HEK293 (cell line): ENCODE data around the gene UBE3C.

Source experiments
- CTCF ChIA-PET: fragments of 350-600 bp; formaldehyde crosslinking; extraction: SDS; loops from one replicate; lab custom pipeline; 2021; ENCODE audit warnings: antibody characterized with exemption; lab: Yijun Ruan, JAX
- POLR2A ChIA-PET: fragments of 300-600 bp; formaldehyde crosslinking; extraction: SDS; loops from one replicate; lab custom pipeline; 2020; ENCODE audit warnings: antibody characterized with exemption, inconsistent platforms; lab: Yijun Ruan, JAX
- H3K27ac ChIP-seq: fragments of 200-500 bp; sonication (Bioruptor generic); 2 replicates; pipeline ENCODE4 v1.5.1; 2014; ENCODE audit warnings: low read depth, low read length, control low read depth, inconsistent platforms; ENCODE audit errors: extremely low read depth
- H3K36me3 ChIP-seq, 2 experiments: fragments of 200-500 bp in 1 of 2; sonication (Bioruptor generic) in 1 of 2; 1 replicate in 1 of 2; 2 replicates in 1 of 2; pipeline ENCODE4 v1.5.1; 2014 to 2017; ENCODE audit warnings: inconsistent platforms in 2 of 2, low read length in 2 of 2; ENCODE audit not compliant: control insufficient read depth in 2 of 2, insufficient read depth in 1 of 2
- H3K4me1 ChIP-seq: fragments of 200-500 bp; sonication (Bioruptor generic); 2 replicates; pipeline ENCODE4 v1.5.1; 2014; ENCODE audit warnings: mild to moderate bottlenecking, low read length, inconsistent platforms; ENCODE audit not compliant: control insufficient read depth, insufficient read depth
- H3K4me3 ChIP-seq: 2 replicates; pipeline ENCODE4 v1.5.1; 2011; ENCODE audit warnings: low read depth, mild to moderate bottlenecking, control low read depth, low read length, moderate library complexity
- H3K9me3 ChIP-seq: fragments of 200-500 bp; sonication (Bioruptor generic); 2 replicates; pipeline ENCODE4 v1.5.1; 2014; ENCODE audit warnings: low read depth, low read length, inconsistent platforms; ENCODE audit not compliant: control insufficient read depth, insufficient read depth
- GLI2 ChIP-seq: fragments of 450-650 bp; formaldehyde crosslinking; IDR thresholded peaks from 2 replicates; pipeline ENCODE4; 2017; ENCODE audit warnings: missing biosample characterization, missing genetic modification characterization, low read depth, borderline replicate concordance
- RBAK ChIP-seq: fragments of 450-650 bp; formaldehyde crosslinking; IDR thresholded peaks from 2 replicates; pipeline ENCODE4 v1.5.1; 2016; ENCODE audit warnings: missing biosample characterization, missing genetic modification characterization
- REPIN1 ChIP-seq: fragments of 450-650 bp; formaldehyde crosslinking; IDR thresholded peaks from 2 replicates; pipeline ENCODE4 v1.5.1; 2017; ENCODE audit warnings: missing biosample characterization, missing genetic modification characterization, low read depth
- SETDB1 ChIP-seq: IDR thresholded peaks from one replicate; pipeline ENCODE4 v1.6.1; 2017; ENCODE audit warnings: mild to moderate bottlenecking, low read length, moderate library complexity, mixed read lengths; ENCODE audit not compliant: insufficient read length
- TRIM28 ChIP-seq: IDR thresholded peaks from 2 replicates; pipeline ENCODE4 v1.6.1; 2011; ENCODE audit warnings: low read length, control low read depth, borderline replicate concordance
- ZFP69B ChIP-seq: fragments of 450-650 bp; formaldehyde crosslinking; IDR thresholded peaks from 2 replicates; pipeline ENCODE4 v1.5.1; 2016; ENCODE audit warnings: missing biosample characterization, missing genetic modification characterization
- ZIC2 ChIP-seq: fragments of 450-650 bp; formaldehyde crosslinking; IDR thresholded peaks from 2 replicates; pipeline ENCODE4 v1.5.1; 2016; ENCODE audit warnings: missing biosample characterization, missing genetic modification characterization
- ZNF112 ChIP-seq: fragments of 450-650 bp; formaldehyde crosslinking; IDR thresholded peaks from 2 replicates; pipeline ENCODE4 v1.5.0; 2017; ENCODE audit warnings: missing biosample characterization, missing genetic modification characterization
- ZNF138 ChIP-seq: fragments of 450-650 bp; formaldehyde crosslinking; IDR thresholded peaks from 2 replicates; pipeline ENCODE4 v1.5.1; 2016; ENCODE audit warnings: missing biosample characterization, missing genetic modification characterization, borderline replicate concordance
- ZNF211 ChIP-seq: fragments of 450-650 bp; formaldehyde crosslinking; IDR thresholded peaks from 2 replicates; pipeline ENCODE4 v1.5.1; 2016; ENCODE audit warnings: low read depth, missing biosample characterization, missing genetic modification characterization
- ZNF302 ChIP-seq: fragments of 450-650 bp; formaldehyde crosslinking; IDR thresholded peaks from 2 replicates; pipeline ENCODE4 v1.5.1; 2016; ENCODE audit warnings: missing biosample characterization, missing genetic modification characterization, low read depth
- ZNF324 ChIP-seq: fragments of 450-650 bp; formaldehyde crosslinking; IDR thresholded peaks from 2 replicates; pipeline ENCODE4 v1.5.1; 2016; ENCODE audit warnings: missing biosample characterization, missing genetic modification characterization
- ZNF621 ChIP-seq: fragments of 450-650 bp; formaldehyde crosslinking; IDR thresholded peaks from 2 replicates; pipeline ENCODE4 v1.5.1; 2017; ENCODE audit warnings: missing biosample characterization, missing genetic modification characterization
- ZNF785 ChIP-seq: fragments of 450-650 bp; formaldehyde crosslinking; IDR thresholded peaks from 2 replicates; pipeline ENCODE4 v1.5.1; 2016; ENCODE audit warnings: missing biosample characterization, missing genetic modification characterization
- TF ChIP-seq, protein P1 (sequence below): fragments of 450-650 bp; formaldehyde crosslinking; IDR thresholded peaks from 2 replicates; pipeline ENCODE4 v1.5.1; 2016; ENCODE audit warnings: missing biosample characterization, missing genetic modification characterization
- TF ChIP-seq, protein P2 (sequence below): fragments of 450-650 bp; formaldehyde crosslinking; IDR thresholded peaks from 2 replicates; pipeline ENCODE4 v1.5.1; 2016; ENCODE audit warnings: missing biosample characterization, missing genetic modification characterization
- TF ChIP-seq, protein P3 (sequence below): fragments of 450-650 bp; formaldehyde crosslinking; IDR thresholded peaks from 2 replicates; pipeline ENCODE4 v1.5.1; 2016; ENCODE audit warnings: missing biosample characterization, missing genetic modification characterization
- TF ChIP-seq, protein P4 (sequence below): fragments of 450-650 bp; formaldehyde crosslinking; IDR thresholded peaks from 2 replicates; pipeline ENCODE4 v1.5.1; 2016; ENCODE audit warnings: missing biosample characterization, missing genetic modification characterization

Gene UBE3C

DNA sequence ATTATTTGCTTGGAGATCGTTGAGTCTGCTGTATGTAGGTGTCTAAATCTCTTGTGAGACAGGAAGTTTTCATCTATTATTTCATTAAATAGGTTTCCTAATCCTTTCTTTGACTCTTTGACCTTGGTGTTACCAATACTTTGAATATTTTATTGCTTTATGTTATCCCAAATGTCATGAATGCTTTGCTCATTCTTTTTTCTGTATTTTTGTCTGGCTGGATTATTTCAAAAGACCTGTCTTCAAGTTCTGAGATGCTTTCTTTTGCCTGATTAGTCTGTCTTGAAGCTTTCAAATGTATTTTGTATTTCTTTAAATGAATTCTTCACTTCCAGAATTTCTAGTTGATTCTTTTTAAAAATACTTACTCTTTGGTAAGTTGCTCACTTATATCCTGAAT, 27.3 kb downstream of the UBE3C start (continued):
- TF ChIP-seq TRIM28: no peak
- TF ChIP-seq ZNF112: no peak
- no peak for TF ChIP-seq ZNF785 (tag by site-specific recombination)
- no peak for TF ChIP-seq ZIC2 (tag by site-specific recombination)
- TF ChIP-seq RBAK (tag by site-specific recombination): no peak
- no peak for TF ChIP-seq ZFP69B (tag by site-specific recombination)
- TF ChIP-seq, protein P1, sequence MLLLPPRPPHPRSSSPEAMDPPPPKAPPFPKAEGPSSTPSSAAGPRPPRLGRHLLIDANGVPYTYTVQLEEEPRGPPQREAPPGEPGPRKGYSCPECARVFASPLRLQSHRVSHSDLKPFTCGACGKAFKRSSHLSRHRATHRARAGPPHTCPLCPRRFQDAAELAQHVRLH (tag by site-specific recombination): no peak
- no peak for TF ChIP-seq ZNF621 (tag by site-specific recombination)
- TF ChIP-seq ZNF324 (tag by site-specific recombination): no peak
- TF ChIP-seq, protein P2, sequence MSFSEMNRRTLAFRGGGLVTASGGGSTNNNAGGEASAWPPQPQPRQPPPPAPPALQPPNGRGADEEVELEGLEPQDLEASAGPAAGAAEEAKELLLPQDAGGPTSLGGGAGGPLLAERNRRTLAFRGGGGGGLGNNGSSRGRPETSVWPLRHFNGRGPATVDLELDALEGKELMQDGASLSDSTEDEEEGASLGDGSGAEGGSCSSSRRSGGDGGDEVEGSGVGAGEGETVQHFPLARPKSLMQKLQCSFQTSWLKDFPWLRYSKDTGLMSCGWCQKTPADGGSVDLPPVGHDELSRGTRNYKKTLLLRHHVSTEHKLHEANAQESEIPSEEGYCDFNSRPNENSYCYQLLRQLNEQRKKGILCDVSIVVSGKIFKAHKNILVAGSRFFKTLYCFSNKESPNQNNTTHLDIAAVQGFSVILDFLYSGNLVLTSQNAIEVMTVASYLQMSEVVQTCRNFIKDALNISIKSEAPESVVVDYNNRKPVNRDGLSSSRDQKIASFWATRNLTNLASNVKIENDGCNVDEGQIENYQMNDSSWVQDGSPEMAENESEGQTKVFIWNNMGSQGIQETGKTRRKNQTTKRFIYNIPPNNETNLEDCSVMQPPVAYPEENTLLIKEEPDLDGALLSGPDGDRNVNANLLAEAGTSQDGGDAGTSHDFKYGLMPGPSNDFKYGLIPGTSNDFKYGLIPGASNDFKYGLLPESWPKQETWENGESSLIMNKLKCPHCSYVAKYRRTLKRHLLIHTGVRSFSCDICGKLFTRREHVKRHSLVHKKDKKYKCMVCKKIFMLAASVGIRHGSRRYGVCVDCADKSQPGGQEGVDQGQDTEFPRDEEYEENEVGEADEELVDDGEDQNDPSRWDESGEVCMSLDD: no peak

DNA sequence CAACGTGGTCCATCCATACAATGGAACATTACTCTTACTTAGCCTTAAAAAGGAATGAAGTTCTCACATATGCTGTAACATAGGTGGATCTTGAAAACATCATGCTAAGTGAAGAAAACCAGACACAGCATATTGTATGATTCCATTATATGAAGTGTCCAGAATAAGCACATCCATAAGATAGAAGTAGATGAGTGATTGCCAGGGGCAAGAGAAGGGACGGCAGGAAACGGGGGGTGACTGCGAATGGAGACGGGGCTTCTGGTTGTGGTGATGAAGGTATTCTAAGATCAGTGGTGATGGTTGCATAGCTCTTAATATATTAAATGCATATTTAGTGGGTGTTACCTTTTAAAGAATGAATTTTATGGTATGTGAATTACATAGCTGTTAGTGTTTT, 29.8 kb downstream of the UBE3C start:
- POLR2A ChIA-PET: interaction anchor here (0.7 kb wide), 1 partner anchor 245 kb away, joined by 3 read pairs; no protein-coding TSS in a partner anchor
- no peak overlapping the region for H3K4me3 ChIP-seq
- H3K4me1 ChIP-seq: no peaks in the 10 kb centered on the region
- CTCF ChIA-PET: interaction anchor here (0.9 kb wide), 1 partner anchor 14 kb away, joined by 3 read pairs; no protein-coding TSS in a partner anchor
- TF ChIP-seq, protein P2: no peak
- no peak for TF ChIP-seq ZNF138
- peaks cover 12 to 90% of the 10 kb centered on the region in 2 experiments; a peak in 2 of 3 replicates for H3K36me3 ChIP-seq
- H3K9me3 ChIP-seq: no peaks in the 10 kb centered on the region
- H3K27ac ChIP-seq: no peak overlapping the region

DNA sequence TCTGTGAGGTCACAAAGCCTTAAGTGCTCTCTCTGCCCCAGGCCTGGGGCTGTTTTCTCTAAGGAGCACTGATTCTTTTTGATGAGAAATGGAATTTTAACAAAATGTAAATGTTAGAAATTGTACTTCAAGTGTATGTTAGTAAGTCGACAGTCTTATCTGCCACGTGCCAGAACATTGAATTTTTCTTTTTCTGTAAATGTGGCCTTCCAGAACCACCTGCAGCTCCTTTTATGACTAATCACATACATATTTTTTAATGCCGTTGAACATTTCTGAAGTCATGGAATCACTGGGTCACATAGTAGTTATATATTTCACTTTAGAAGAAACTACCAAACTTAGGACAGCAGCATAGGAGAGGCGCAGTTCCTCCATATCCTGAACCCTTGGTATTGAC, 38.0 kb downstream of the UBE3C start:
- TF ChIP-seq ZFP69B (tag by site-specific recombination): no peak
- TF ChIP-seq, all 188 proteins: peak for 0
- Histone ChIP-seq H3K27ac (no peak overlapping the region), H3K4me3 (no peak overlapping the region), H3K4me1 (no peaks in the 10 kb centered on the region), H3K36me3 (peaks cover 16 to 95% of the 10 kb centered on the region in 2 experiments), H3K9me3 (no peaks in the 10 kb centered on the region)
- ChIA-PET CTCF (no interaction called here), POLR2A (no interaction called here)

DNA sequence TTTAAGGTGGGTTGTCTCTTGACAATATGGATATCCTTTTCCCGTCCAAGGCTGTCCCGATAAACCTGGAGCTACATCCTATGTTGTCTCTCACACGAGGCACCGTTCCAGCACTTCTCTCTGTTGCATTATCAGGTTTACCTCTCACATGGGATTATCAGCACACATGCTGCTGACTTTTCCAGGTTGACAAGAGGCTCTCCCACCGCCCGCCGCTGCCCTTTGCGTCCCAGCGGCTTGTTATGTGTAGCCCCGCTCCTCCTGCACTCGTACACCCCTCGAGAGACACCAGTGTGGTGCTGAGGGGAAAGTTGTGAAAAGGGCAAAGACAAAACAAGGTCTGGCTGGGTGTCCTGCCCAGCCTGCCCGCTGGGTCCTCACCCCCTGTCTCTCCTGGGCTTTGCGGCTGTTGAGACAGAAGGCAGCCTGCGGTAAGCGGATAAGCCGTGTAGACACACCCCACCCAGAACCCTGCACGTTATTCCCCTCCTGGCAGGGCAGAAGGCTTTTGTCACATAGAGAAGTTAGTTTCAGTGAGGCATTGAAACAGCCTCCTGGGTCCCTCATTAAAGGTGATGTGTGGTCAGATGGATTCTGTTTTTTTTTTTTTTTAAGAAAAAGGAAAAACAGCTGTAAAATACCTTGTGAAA, 38.7 kb downstream of the UBE3C start:
- POLR2A ChIA-PET: no interaction called here
- no peak overlapping the region for H3K27ac ChIP-seq
- no peaks in the 10 kb centered on the region for H3K4me1 ChIP-seq
- H3K9me3 ChIP-seq: no peaks in the 10 kb centered on the region
- H3K36me3 ChIP-seq: peaks cover 19 to 95% of the 10 kb centered on the region in 2 experiments
- H3K4me3 ChIP-seq: no peak overlapping the region
- CTCF ChIA-PET: no interaction called here
- TF ChIP-seq SETDB1 (no peak), ZNF302 (tag by site-specific recombination) (no peak), ZNF211 (tag by site-specific recombination) (no peak), GLI2 (tag by site-specific recombination) (no peak), REPIN1 (tag by site-specific recombination) (no peak)
- TF ChIP-seq, protein P3, sequence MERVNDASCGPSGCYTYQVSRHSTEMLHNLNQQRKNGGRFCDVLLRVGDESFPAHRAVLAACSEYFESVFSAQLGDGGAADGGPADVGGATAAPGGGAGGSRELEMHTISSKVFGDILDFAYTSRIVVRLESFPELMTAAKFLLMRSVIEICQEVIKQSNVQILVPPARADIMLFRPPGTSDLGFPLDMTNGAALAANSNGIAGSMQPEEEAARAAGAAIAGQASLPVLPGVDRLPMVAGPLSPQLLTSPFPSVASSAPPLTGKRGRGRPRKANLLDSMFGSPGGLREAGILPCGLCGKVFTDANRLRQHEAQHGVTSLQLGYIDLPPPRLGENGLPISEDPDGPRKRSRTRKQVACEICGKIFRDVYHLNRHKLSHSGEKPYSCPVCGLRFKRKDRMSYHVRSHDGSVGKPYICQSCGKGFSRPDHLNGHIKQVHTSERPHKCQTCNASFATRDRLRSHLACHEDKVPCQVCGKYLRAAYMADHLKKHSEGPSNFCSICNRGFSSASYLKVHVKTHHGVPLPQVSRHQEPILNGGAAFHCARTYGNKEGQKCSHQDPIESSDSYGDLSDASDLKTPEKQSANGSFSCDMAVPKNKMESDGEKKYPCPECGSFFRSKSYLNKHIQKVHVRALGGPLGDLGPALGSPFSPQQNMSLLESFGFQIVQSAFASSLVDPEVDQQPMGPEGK: no peak
- TF ChIP-seq, protein P4, sequence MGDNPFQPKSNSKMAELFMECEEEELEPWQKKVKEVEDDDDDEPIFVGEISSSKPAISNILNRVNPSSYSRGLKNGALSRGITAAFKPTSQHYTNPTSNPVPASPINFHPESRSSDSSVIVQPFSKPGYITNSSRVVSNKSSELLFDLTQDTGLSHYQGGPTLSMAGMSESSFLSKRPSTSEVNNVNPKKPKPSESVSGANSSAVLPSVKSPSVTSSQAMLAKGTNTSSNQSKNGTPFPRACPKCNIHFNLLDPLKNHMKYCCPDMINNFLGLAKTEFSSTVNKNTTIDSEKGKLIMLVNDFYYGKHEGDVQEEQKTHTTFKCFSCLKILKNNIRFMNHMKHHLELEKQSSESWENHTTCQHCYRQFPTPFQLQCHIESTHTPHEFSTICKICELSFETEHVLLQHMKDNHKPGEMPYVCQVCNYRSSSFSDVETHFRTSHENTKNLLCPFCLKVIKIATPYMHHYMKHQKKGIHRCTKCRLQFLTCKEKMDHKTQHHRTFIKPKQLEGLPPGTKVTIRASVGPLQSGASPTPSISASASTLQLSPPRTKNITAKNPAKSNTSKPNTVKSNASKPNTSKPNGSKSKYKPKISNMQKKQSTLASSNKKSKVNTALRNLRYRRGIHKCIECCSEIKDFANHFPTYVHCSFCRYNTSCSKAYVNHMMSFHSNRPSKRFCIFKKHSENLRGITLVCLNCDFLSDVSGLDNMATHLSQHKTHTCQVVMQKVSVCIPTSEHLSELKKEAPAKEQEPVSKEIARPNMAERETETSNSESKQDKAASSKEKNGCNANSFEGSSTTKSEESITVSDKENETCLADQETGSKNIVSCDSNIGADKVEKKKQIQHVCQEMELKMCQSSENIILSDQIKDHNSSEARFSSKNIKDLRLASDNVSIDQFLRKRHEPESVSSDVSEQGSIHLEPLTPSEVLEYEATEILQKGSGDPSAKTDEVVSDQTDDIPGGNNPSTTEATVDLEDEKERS (tag by site-specific recombination): no peak
